NCI-H748 (cell line): ENCODE measurements around the gene ST6GALNAC5.

Experiments
- DNase-seq: peaks from one replicate; lab custom pipeline; 2025; ENCODE audit not compliant: unreplicated experiment; lab: John Stamatoyannopoulos, UW

ST6GALNAC5 gene

DNA sequence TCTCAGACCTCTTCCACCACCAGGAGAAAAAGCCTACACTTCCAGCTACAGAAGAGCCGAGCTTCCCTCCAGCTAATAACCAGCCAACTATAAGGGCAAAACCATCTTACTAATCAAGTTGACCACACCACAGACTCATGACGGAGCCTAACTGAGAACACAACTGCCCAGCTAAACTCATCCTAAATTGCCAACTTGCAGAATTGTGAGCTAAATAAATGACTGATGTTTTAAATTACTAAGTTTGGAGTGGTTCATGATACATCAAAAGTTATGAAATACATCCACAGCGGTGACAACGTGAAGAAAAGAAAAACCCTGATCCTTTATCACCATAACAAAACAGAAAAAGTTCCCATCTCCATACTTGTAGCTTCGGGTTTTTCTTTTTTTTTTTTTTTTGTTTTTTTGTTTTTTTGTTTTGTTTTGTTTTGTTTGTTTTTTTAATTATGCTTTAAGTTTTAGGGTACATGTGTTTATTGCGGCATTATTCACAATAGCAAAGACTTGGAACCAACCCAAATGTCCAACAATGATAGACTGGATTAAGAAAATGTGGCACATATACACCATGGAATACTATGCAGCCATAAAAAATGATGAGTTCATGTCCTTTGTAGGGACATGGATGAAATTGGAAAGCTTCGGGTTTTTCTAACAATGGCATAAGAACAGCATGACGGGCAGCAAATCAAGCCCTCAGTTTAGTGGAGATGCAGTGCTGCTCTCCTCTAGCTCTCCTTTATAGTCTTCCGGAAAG lies 229.4 kb downstream of the ST6GALNAC5 start:
- DNase-seq, result no peak

DNA sequence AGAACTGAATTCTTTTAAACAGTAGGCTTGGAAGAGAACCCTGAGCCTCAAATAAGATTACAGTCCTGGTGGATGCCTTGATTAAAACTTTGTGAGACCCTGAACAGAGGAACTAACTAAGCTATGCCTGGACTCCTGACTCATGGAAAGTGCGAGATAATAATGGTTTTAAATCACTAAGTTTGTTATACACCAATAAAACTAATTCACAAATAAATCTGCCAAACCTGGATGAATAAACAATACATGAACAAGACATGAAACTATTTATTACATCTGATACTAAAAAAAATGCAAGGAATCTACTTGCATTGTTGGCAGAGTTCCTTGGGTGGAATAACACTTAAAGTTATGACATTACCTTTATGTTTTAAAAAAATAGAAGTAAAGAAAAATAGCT lies 233.6 kb downstream of the ST6GALNAC5 start:
- no peak for DNase-seq

DNA sequence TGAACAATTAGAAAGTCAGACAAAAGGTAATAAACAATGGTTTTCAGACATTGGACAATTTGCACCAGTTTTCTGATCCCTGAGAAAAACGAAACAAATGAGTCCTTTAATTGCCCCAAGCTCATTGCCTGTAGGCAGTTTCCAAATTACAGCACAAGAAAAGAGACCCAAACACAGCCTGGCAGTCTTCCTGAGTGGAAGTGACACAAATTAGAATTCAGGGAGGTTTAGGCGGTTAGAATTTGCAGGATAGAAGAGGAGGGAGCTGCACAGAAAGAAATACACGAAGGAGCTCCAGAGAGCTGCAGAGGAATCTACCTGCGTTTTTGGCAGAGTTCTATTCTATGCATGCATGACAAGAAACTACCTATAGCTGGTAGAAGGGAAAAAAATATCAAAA lies 236.2 kb downstream of the ST6GALNAC5 start:
- no peak for DNase-seq

DNA sequence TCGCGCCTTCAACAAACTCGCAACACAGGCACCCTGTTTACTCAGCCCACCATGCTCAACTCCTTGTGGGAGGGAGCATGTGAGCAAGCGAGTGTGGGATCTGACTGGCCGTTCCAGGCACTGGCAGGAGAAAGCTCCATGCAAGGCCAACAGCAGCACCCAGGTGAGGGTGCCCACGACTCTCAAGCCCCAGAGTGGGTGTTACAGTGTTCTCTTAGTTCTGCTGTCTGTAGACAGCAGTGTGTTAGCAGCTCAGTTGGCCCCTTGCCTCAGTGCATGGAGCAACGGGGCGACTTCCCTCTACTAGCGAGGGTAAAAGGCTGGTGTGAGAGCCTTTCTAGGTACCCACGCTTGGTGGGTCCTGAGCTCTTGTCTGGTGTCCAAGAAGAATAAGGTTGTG lies 237.4 kb downstream of the ST6GALNAC5 start:
- DNase-seq, result no peak
